Cardiac septum (tissue), 1 donor: ENCODE data around the gene SLC13A3. TPM values are rescaled to one million over a fixed set of nuclear protein-coding genes. Genes with fewer than 3 reads are reported as not detected.

Experiments used
- DNase-seq: peaks from one replicate; pipeline ENCODE4 v3.0.0-alpha.2; 2020; ENCODE audit warnings: low spot score
- intact Hi-C: fragments of 100-400 bp; cut with DNase I; formaldehyde crosslinking; loops from one replicate; pipeline ENCODE4 v1.14.0; 2022
- total RNA-seq: library from RNA; stranded (reverse); fragmentation: NEBNext Ultra II Directional; extraction: Animal tissue kit (Norgen Biotek cat#: 25700); gene quantifications from one replicate; pipeline ENCODE4 v1.2.1, GENCODE V29; 2021
- donor health status: DM: no; HTN: no; CAD: no.

Gene SLC13A3
- total RNA-seq, 1 donor from 2014 or later: 0.57 TPM

DNA sequence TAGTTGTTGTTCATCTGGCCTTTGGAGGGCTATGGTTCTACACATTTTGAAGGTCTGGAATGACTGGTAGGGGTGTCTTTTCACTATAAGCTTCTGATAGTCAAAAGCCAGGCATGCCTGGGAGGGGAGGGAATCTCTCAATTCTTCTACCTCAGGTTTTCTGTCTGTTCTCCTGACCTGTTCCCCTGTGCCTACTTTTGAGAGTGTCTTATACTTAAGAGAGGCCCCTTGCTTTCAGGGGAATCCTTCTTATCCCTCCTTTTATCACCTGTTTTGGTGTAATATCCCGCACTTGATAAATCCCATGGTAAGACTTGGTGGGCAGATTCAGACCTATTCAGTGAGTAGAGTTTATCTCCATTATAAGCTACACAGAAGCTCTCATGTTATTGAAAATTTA, 10.4 kb upstream of the SLC13A3 start:
- no peak for DNase-seq
- intact Hi-C loops: no loop called here

GRCh38 chr20:46660487-46660886, 9.2 kb upstream of the SLC13A3 start:
- intact Hi-C loops: no loop called here
- no peak for DNase-seq

DNA sequence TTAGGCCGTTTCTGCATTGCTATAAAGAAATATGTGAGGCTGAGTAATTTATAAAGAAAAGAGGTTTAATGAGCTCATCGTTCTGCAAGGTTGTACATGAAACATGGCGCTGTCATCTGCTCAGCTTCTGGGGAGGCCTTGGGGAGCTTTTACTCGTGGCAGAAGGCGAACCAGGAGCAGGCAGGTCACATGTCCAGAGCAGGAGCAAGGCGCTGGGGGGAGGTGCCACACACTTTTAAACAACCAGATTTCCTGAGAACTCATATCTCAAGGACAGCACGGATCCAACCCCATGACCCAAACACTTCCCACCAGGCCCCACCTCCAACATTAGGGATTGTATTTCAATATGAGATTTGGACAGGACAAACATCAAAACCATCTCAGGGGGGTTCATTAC, 6.4 kb upstream of the SLC13A3 start:
- no peak for DNase-seq
- intact Hi-C loops: no loop called here

DNA sequence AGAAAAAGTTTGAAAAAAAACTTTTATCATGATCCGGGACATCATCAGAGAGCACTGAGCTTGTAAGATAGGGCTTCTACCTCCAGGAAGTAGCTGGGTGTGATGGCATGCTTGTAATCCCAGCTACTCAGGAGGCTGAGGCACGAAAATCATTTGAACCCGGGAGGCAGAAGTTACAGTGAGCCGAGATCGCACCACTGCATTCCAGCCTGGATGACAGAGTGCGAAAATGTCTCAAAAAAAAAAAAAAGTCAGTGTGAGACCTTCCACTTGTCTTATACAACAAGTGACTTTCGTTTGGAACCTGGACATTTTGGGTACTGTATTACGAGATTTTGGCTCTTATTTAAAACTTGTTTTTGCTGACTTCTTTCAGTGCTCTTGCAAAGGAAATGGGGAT, 5.9 kb upstream of the SLC13A3 start:
- no peak for DNase-seq
- intact Hi-C loops: no loop called here

GRCh38 chr20:46652699-46653098, 1.4 kb upstream of the SLC13A3 start:
- intact Hi-C loops: no loop called here
- DNase-seq: no peak

DNA sequence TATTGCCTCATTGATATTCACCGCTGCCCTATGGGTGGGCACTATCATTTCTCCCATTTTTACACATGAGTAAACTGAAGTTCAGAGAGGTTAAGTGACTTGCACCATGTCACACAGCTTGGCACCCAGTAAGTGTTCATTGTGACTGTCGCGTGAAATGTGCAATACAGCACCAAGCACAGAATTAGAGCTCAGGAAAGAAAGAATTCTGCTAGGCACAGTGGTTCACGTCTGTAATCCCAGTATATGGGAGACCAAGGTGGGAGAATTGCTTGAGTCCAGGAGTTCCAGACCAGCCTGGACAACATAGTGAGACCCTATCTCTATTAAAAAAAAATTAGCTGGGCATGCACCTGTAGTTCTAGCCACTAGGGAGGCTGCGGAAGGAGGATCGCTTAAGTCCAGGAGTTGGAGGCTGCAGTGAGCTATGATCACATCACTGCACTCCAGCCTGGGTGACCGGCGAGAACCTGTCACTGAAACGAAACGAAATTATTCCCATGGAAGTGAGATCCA, 626 bp downstream of the SLC13A3 start:
- DNase-seq: no peak
- intact Hi-C loops: no loop called here

DNA sequence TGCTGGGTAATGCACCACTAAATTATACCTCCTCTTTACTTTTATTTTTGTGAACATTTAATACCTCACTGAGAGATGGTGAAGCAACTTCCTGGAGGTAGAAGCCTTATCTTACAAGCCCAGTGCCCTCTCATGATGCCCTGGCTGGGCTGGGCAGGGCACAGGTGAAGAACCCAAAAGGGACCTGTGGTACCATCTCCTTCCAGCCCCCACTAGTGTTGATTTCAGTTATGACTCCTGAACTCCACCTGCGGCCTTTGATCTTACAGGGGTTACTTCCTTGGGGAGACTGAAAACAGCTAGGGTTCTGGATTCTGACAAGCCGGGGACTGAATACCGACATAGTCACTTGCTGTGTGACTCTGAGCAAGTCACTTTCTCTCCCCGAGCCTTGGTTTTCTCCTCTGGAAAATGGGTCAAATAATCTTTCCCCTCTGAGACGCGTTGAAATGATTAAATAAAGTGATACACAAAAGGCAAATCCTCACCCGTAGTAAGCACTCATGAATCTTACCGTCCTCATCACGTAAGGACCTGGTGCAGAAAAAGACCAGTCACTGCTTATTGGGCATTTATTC, 1.2 kb downstream of the SLC13A3 start:
- intact Hi-C loops: no loop called here
- no peak for DNase-seq

DNA sequence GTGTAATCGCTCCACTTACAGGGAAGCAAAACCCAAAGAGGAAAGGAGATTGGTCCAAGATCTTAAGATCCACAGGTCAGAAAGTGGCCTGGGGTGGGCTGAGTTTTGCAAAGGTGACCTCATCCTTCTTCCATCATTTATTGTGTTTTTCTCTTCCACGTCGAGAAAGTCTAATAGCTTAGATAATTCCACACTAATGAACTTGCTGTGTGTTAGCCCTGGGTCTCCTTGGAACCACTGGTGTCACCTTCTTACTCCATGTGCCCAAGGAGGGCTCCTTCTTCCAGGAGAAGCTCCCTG, 1.7 kb downstream of the SLC13A3 start:
- intact Hi-C loops: no loop called here
- no peak for DNase-seq

- intact Hi-C loops: no loop called here
- no peak for DNase-seq
Measured at GRCh38 chr20:46648903-46649649, 2.2 kb downstream of the SLC13A3 start.

DNA sequence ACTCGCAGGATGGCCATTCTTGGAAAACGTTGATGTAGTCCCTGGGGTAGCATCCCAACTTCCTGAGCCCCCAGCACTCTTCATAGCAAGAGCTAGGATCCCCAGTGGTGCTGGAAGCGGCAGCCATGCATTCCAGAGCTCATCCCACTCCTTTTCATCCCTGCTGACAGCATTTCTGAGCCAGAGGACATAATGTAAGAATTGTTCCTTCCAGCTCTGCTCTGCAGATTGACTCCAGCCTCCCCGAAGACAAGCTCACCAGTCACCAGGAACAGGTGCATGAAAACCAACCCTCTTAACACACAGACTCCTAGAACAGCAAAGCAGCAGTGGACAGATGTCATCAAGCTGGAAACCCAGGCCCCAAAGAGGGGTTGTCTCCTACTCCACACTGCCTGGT, 3.8 kb downstream of the SLC13A3 start:
- intact Hi-C loops: no loop called here
- DNase-seq: no peak

GRCh38 chr20:46646659-46647380, 4.4 kb downstream of the SLC13A3 start:
- no peak for DNase-seq
- intact Hi-C loops: no loop called here

DNA sequence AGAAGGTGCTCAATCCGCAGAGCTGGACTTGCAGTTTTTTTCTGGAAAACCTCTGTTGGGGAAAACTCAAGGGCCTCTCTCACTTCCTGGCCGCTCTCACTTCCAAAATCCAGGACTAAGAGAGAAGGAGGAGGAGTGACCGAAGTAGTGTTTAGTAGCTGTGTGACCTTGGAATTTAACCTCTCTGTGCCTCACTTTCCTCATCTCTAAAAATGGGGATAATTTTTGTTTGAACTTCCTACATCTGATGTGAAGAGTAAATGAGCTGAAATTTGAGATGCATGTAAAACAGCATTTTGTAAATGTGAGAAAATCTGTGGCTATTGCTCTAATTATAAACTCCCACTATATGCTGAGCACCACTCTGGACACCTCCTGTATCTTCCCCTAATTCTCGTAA, 5.1 kb downstream of the SLC13A3 start:
- no peak for DNase-seq
- intact Hi-C loops: no loop called here

DNA sequence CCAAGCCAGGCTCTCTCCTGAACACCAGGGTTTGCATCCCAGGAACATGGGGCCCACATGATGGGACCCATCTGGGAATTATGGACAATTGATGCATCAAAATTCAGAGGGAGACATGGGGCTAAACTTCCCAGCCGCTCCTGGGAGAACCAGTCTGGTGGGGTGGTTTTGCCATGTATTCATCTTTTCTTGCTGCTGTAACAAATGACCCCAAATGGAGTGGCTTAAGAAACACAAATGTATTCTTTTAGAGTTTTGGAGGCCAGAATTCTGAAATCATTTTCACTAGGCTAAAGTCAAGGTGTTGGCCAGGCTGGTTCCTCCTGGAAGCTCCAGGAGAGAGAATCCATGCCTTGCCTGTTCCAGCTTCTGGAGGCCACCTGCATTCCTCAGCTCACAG, 6.5 kb downstream of the SLC13A3 start:
- intact Hi-C loops: no loop called here
- DNase-seq: no peak

GRCh38 chr20:46644160-46644559, 7.1 kb downstream of the SLC13A3 start:
- intact Hi-C loops: no loop called here
- DNase-seq: no peak

DNA sequence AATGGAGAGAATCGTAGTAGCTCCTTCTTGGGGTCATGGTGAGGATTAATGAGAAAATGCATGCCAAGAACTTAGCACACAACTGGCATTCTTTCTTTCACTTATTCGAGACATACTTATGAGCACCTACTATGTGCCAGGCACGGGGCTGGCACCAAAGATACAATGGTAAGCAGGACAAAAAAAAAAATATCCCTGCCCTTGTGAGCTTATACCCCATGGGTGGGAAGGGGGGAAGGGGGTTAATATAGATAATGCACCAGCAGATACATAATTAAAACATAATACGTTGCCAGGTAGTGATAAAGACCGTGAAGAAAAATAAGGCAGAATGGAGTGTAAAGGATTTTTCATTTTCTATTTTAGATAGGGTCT, 8.3 kb downstream of the SLC13A3 start:
- DNase-seq: no peak
- intact Hi-C loops: no loop called here

DNA sequence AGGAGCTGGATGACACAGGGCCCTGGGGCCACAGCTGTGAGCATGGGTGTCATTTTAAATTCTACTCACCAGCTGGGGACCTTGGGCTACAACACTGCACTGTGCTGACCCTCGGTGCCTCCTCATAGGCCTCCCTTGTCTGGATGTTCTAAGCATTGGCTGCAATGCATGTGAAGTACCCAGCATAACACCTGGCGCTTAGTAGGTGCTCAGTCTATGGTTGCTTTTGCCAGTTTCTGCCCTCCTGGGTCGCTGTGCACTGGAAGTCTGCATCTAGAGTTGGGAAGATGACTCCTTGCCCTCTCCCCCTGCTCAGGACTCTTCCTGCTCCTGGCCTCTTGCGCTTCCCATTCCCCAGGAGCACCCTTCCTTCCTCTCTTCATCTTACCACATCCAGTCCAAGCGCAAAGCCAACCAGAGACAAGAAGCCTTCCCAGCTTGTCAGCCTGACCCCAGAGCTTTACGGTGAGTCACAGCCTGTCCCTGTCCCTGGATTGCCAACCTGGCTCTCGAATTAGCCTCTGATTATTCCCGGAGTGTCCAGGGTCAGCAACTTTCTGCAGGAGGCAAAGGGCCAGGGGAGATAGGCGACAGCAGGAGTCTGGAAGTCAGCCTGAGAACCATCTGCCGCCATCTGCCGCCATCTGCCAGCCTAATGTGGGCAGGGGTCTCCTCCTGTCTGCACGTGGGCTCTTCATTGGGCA, 8.8 kb downstream of the SLC13A3 start:
- intact Hi-C loops: no loop called here
- no peak for DNase-seq

DNA sequence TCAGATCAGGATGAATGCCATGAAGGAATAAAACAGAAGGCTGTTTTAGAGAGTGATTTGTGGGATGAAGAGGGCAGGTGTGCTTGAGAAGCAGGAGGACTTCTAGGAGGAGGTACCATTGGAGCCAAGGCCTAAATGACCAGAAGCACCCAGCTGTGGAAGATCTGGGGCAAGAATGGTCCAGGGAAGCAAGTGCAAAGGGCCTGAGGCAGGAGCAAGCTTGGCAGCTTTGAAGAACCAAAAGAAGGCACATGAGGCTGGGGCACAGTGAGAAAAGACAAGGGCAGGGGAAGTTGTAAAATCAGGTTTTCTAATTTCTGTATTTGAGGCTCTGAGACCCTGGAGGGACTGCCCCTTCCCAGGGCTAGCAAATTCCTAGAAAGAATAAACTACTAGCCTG, 9.8 kb downstream of the SLC13A3 start:
- no peak for DNase-seq
- intact Hi-C loops: no loop called here

DNA sequence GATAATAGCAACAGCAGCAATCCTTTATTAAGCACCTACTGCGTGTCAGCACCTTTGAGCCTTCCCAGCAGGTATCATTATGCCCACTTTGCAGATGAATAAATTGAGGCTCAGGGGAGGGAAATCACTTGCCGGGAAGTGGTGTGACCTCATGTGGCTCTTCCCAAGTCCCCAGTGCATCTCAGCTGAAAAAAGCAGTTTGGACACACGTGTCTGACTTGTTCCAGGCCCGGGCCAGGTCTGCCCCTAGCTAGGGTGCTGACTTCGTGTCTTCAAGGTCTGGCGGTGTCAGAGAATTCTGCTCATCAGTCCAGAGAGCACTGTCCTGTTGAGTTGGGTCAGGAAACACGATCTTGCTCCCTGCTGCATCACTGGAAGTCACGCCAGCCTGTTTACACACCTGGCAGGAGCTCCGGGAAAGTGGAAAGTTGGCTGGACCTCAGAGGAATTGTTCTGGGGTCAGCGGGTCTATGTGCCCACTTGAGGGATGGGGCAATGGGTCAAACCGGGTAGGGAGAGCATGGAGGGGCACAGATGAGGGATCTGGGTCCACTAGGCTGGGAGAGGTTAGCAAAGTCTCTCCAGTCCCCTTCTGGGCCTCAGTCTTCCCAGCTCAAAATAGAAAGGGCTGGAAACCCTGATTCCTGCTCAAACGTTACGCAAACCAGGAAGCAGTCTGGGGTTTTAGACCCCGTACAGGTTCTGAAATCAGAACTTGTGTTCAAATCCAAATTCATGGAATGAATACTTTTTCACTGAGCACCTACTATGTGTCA, 10.5 kb downstream of the SLC13A3 start:
- DNase-seq: no peak
- intact Hi-C loops: no loop called here

DNA sequence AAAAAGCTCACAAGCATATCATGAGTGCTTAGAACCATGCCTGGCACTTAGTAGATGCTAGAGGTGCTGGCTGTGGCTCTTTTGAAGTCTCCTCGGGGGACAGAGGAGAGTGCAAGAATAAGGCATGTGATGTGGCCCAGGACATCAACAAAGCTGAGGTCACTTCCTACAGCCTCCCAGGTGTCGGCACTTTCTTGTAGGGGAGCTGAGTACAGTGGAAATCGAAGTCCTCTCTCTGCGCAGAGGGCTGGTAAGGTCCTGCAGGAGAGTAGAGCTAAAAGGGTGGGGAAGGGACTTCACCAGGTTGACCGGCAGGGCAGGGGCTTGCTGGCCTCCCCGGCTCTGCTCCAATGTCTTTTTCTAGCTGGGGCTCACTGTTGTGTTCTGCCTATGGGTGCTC, 11.2 kb downstream of the SLC13A3 start:
- intact Hi-C loops: no loop called here
- DNase-seq: no peak

- DNase-seq: no peak
- intact Hi-C loops: no loop called here
Measured at GRCh38 chr20:46639587-46639986, 11.7 kb downstream of the SLC13A3 start.
